H1 (cell line): Measurements from ENCODE around the gene GABRB2.

ENCODE experiments used
- CTCF ChIP-seq, 3 experiments: IDR thresholded peaks; 1 replicate in 2 of 3; 2 replicates in 1 of 3; pipeline versions ENCODE4 v1.5.1 to v1.6.1; 2011; ENCODE audit warnings: low read length in 3 of 3, mild to moderate bottlenecking in 3 of 3, inconsistent platforms in 2 of 3, low read depth in 1 of 3, moderate library complexity in 1 of 3; ENCODE audit not compliant: insufficient read depth in 1 of 3; ENCODE audit errors: control extremely low read depth in 1 of 3
- EP300 ChIP-seq, 2 experiments: IDR thresholded peaks; 1 replicate in 1 of 2; 2 replicates in 1 of 2; pipeline ENCODE4 v1.6.1; 2011 to 2012; ENCODE audit warnings: low read depth in 2 of 2, low read length in 2 of 2, mild to moderate bottlenecking in 2 of 2, borderline replicate concordance in 1 of 2, inconsistent platforms in 1 of 2, moderate library complexity in 1 of 2
- EZH2 ChIP-seq: fragments of 200-600 bp; sonication (generic); IDR thresholded peaks from 2 replicates; pipeline ENCODE4 v1.7.1; 2012; ENCODE audit warnings: low read depth, mild to moderate bottlenecking, moderate library complexity, low read length, inconsistent platforms; ENCODE audit not compliant: severe bottlenecking
- JUN ChIP-seq: IDR thresholded peaks from 2 replicates; pipeline ENCODE4 v1.6.1; 2011; ENCODE audit warnings: low read depth, mild to moderate bottlenecking, improper control_type of control experiment, low read length
- POLR2A ChIP-seq, 2 experiments: IDR thresholded peaks; 1 replicate in 1 of 2; 2 replicates in 1 of 2; pipeline ENCODE4 v1.6.1; 2011; ENCODE audit warnings: low read depth in 2 of 2, low read length in 2 of 2, mild to moderate bottlenecking in 2 of 2; ENCODE audit errors: control extremely low read depth in 1 of 2
- POLR2AphosphoS5 ChIP-seq: IDR thresholded peaks from 2 replicates; pipeline ENCODE4 v1.6.1; 2011; ENCODE audit warnings: low read depth, low read length
- RAD21 ChIP-seq, 2 experiments: IDR thresholded peaks in 1 of 2; conservative IDR thresholded peaks in 1 of 2; 2 replicates each; pipeline ENCODE4 v1.6.1; 2011; ENCODE audit warnings: low read depth in 2 of 2, low read length in 2 of 2, improper control_type of control experiment in 1 of 2, inconsistent platforms in 1 of 2, mild to moderate bottlenecking in 1 of 2, moderate library complexity in 1 of 2
- SIRT6 ChIP-seq: IDR thresholded peaks from one replicate; pipeline ENCODE4 v1.7.1; 2012; ENCODE audit warnings: low read length, inconsistent platforms

DNA sequence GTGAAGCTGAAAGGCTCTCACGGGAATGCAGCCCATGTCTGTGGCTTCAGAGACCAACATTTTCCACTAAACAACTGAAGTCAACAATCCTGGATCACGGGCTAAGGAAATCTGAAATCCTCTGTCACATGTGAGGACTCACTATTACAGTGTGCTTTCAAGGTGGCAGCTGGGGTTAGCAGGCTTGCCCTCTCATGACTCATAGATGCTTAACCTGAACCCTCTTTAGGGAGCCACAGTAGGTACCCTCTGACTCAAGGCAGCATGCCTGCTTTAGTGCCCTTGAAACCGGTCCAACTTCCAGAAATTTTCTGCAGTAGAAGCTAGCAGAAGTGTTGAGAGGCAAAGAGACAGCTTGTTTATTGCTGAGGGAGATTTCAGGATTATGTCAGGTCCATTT lies 232.5 kb downstream of the GABRB2 start:
- TF ChIP-seq CTCF (IDR thresholded peaks at IDR 0.05; ENCODE audit: control extremely low read depth in 1 of 3, insufficient read depth in 1 of 3, low read depth in 1 of 3, low read length in 3 of 3), result no peak
- no peak for TF ChIP-seq JUN
- no peak for TF ChIP-seq EP300 (IDR thresholded peaks at IDR 0.05; ENCODE audit: borderline replicate concordance in 1 of 2, low read depth in 2 of 2, low read length in 2 of 2)
- TF ChIP-seq EZH2, result no peak
- no peak for TF ChIP-seq POLR2A (IDR thresholded peaks at IDR 0.05; ENCODE audit: control extremely low read depth in 1 of 2, low read depth in 2 of 2, low read length in 2 of 2)
- TF ChIP-seq RAD21 (IDR thresholded peaks at IDR 0.05 in 1 of 2, conservative IDR thresholded peaks at IDR 0.05 in 1 of 2; ENCODE audit: low read depth in 2 of 2, low read length in 2 of 2), result no peak
- no peak for TF ChIP-seq POLR2AphosphoS5
- TF ChIP-seq SIRT6, result no peak
